Immature natural killer cell (primary cell): ENCODE measurements around the gene GPR21. TPM values are rescaled to one million over a fixed set of nuclear protein-coding genes. Genes with fewer than 3 reads are reported as not detected.
A peak's percentile ranks its signal among the peaks of the same experiment; 100 is the strongest.

Experiments used
- DNase-seq, 3 donors: peaks; one replicate each; pipeline ENCODE4 v3.0.0; 2022; ENCODE audit warnings: mixed read lengths in 1 of 3
- H3K27ac Mint-ChIP-seq, 6 donors: one replicate each; pipeline ENCODE4 v1.8.0; 2020; ENCODE audit warnings: mixed read lengths in 6 of 6, mild to moderate bottlenecking in 5 of 6, inconsistent platforms in 4 of 6, moderate library complexity in 3 of 6
- H3K27me3 Mint-ChIP-seq, 3 donors: one replicate each; pipeline ENCODE4 v1.8.0; 2020 to 2021; ENCODE audit warnings: low read depth in 3 of 3, mild to moderate bottlenecking in 3 of 3, mixed read lengths in 3 of 3, moderate library complexity in 3 of 3, inconsistent platforms in 1 of 3
- H3K36me3 Mint-ChIP-seq, 3 donors: one replicate each; pipeline ENCODE4 v1.8.0; 2020; ENCODE audit warnings: mixed read lengths in 3 of 3, inconsistent platforms in 2 of 3, mild to moderate bottlenecking in 2 of 3
- H3K4me1 Mint-ChIP-seq, 2 donors: one replicate each; pipeline ENCODE4 v1.8.0; 2020; ENCODE audit warnings: inconsistent platforms in 2 of 2, mild to moderate bottlenecking in 2 of 2, mixed read lengths in 2 of 2, moderate library complexity in 1 of 2
- H3K4me3 Mint-ChIP-seq, 5 donors: one replicate each; pipeline ENCODE4 v1.8.0; 2020; ENCODE audit warnings: mild to moderate bottlenecking in 5 of 5, mixed read lengths in 5 of 5, inconsistent platforms in 3 of 5, moderate library complexity in 3 of 5
- H3K9me3 Mint-ChIP-seq, 6 donors: one replicate each; pipeline ENCODE4 v1.8.0; 2020; ENCODE audit warnings: mild to moderate bottlenecking in 6 of 6, mixed read lengths in 6 of 6, inconsistent platforms in 4 of 6, moderate library complexity in 3 of 6
- polyA plus RNA-seq, 3 donors: library from polyadenylated mRNA; unstranded; fragments of 300-500 nt; fragmentation: Illumina TruSeq; gene quantifications; one replicate each; pipeline ENCODE4 v1.2.3, GENCODE V29; 2021

GPR21 gene
- polyA plus RNA-seq, 3 donors from 2014 or later = not detected

GRCh38 chr9:123062351-123063176 is 29.1 kb downstream of the GPR21 start:
- Mint-ChIP-seq H3K27me3 (peaks cover 0 to 6% (median 0%) of the 10 kb centered on the region in 3 donors), H3K27ac (no peak overlapping the region), H3K9me3 (no peaks in the 10 kb centered on the region), H3K4me3 (no peak overlapping the region), H3K36me3 (peaks cover 20 to 29% (median 24%) of the 10 kb centered on the region in 3 donors), H3K4me1 (no peaks in the 10 kb centered on the region)
- DNase-seq = no peak

GRCh38 chr9:123063177-123063598 is 29.7 kb downstream of the GPR21 start:
- peaks cover 0 to 6% (median 0%) of the 10 kb centered on the region in 3 donors for H3K27me3 Mint-ChIP-seq
- no peak overlapping the region for H3K27ac Mint-ChIP-seq
- DNase-seq = no peak
- H3K4me1 Mint-ChIP-seq = no peaks in the 10 kb centered on the region
- no peaks in the 10 kb centered on the region for H3K9me3 Mint-ChIP-seq
- H3K4me3 Mint-ChIP-seq = no peak overlapping the region
- H3K36me3 Mint-ChIP-seq = peaks cover 22 to 31% (median 26%) of the 10 kb centered on the region in 3 donors

DNA sequence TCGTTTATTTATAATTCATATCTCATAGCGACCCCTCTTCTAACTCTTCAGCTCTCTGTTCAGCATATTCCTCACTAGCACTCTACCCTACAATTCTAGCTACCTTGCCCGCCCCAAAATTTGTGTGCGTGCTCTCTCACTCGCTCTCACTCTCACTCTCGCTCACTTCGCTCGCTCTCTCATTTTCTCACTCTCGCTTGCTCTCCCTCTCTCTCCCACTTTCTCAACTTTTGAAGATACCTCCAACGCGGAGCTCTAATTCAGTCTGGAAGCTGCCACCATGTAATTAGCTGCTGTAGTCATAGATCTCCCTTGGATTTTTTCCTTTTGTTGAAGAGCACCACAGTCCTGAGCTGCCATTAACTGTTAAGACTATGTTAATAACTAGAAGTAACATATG is 30.4 kb downstream of the GPR21 start:
- Mint-ChIP-seq H3K27me3 (peaks cover 0 to 6% (median 0%) of the 10 kb centered on the region in 3 donors), H3K27ac (peak overlapping the region in 1 of 6 donors; percentile 20), H3K36me3 (peaks cover 22 to 31% (median 26%) of the 10 kb centered on the region in 3 donors), H3K9me3 (no peaks in the 10 kb centered on the region), H3K4me3 (no peak overlapping the region), H3K4me1 (no peaks in the 10 kb centered on the region)
- DNase-seq = no peak

DNA sequence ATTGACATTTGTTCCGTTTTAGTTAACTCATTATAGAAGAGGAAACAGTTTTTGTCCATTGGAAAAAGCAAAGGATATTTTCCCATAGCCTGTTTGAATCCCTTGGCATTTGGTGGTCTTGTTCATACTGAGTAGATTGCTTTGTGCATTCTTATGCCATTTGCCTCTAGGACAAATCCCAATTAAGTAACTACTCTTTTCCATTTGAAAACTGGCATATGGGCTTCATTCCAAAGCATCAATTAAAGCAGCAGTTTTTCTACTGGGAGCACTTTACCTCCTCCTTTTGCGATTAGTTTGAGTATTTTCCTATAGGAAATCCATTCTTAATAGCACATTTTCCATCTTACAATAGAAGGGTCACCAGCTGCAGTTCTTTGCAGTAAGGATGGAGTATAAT is 31.2 kb downstream of the GPR21 start:
- Mint-ChIP-seq H3K9me3 (no peaks in the 10 kb centered on the region), H3K27ac (no peak overlapping the region), H3K4me3 (no peak overlapping the region), H3K27me3 (peaks cover 0 to 6% (median 0%) of the 10 kb centered on the region in 3 donors), H3K36me3 (peaks cover 22 to 32% (median 26%) of the 10 kb centered on the region in 3 donors), H3K4me1 (no peaks in the 10 kb centered on the region)
- DNase-seq = no peak

GRCh38 chr9:123065196-123065595 is 31.7 kb downstream of the GPR21 start:
- H3K9me3 Mint-ChIP-seq = no peaks in the 10 kb centered on the region
- H3K4me1 Mint-ChIP-seq = no peaks in the 10 kb centered on the region
- peaks cover 22 to 37% (median 26%) of the 10 kb centered on the region in 3 donors for H3K36me3 Mint-ChIP-seq
- no peak for DNase-seq
- H3K27ac Mint-ChIP-seq = peak overlapping the region in 1 of 6 donors; percentile 24
- peaks cover 0 to 6% (median 0%) of the 10 kb centered on the region in 3 donors for H3K27me3 Mint-ChIP-seq
- H3K4me3 Mint-ChIP-seq = no peak overlapping the region

DNA sequence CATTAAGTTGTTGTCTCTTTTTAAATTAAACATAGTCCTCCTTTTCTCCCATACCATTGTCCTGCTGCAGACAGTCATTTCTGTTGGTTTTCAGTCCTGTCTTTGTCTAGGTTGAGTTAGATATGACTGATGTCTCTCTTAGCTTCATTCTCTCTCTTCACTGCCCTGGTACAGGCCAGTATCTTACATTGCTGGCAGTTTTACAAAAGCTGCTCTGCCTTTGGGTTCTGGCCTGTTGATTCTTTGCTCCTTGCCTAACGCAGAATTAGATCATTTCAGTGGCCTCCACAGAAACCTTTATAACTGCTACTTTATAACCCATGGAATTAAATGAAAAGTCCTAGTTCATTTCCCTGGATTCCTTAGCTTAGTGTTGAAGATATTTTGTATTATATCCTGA is 33.7 kb downstream of the GPR21 start:
- no peak overlapping the region for H3K4me3 Mint-ChIP-seq
- H3K9me3 Mint-ChIP-seq = no peaks in the 10 kb centered on the region
- DNase-seq = no peak
- peaks cover 31 to 51% (median 42%) of the 10 kb centered on the region in 3 donors for H3K36me3 Mint-ChIP-seq
- peaks cover 0 to 4% (median 0%) of the 10 kb centered on the region in 3 donors for H3K27me3 Mint-ChIP-seq
- no peaks in the 10 kb centered on the region for H3K4me1 Mint-ChIP-seq
- H3K27ac Mint-ChIP-seq = peak overlapping the region in 1 of 6 donors; percentile 2

GRCh38 chr9:123069010-123069481 is 35.6 kb downstream of the GPR21 start:
- Mint-ChIP-seq H3K4me3 (no peak overlapping the region), H3K36me3 (peaks cover 27 to 56% (median 42%) of the 10 kb centered on the region in 3 donors), H3K27me3 (peaks cover 0 to 4% (median 0%) of the 10 kb centered on the region in 3 donors), H3K4me1 (no peaks in the 10 kb centered on the region), H3K27ac (no peak overlapping the region), H3K9me3 (no peaks in the 10 kb centered on the region)
- DNase-seq = no peak

GRCh38 chr9:123070198-123070597 is 36.7 kb downstream of the GPR21 start:
- Mint-ChIP-seq H3K27ac (peak overlapping the region in 1 of 6 donors; percentile 6), H3K36me3 (peaks cover 27 to 50% (median 44%) of the 10 kb centered on the region in 3 donors), H3K4me1 (no peaks in the 10 kb centered on the region), H3K9me3 (no peaks in the 10 kb centered on the region), H3K27me3 (peaks cover 0 to 4% (median 0%) of the 10 kb centered on the region in 3 donors), H3K4me3 (no peak overlapping the region)
- DNase-seq = no peak

DNA sequence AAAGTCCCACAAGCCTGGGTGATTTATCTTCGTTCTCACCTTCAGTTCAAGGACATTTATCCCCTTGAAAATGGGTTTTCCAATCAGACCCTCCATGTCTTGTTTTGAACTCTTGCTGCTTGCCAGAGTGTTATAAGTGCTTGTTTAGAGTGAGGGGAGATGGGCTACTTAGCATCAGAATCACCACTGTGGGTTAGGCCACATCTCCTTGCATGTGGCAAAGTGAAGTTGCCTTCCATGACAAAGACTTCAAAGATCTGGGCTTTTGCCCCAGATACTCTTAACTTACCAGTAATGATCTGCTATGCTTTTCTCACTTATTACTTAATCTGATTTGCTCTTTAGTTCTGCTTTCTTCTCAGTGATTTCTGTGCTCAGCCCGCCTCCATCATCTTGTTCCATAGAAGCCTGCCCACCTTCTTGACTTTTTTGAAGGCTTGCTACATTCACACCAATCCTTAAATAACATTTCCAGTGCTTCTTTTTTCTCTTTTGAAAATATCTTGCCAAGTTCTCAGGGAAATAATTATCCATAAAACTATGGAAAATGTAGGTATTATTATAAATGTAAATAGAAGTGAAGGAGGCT is 39.0 kb downstream of the GPR21 start:
- no peaks in the 10 kb centered on the region for H3K9me3 Mint-ChIP-seq
- H3K27ac Mint-ChIP-seq = peak overlapping the region in 1 of 6 donors; percentile 0

GRCh38 chr9:123073441-123073840 is 40.0 kb downstream of the GPR21 start:
- peaks cover 9 to 43% (median 28%) of the 10 kb centered on the region in 3 donors for H3K36me3 Mint-ChIP-seq
- H3K9me3 Mint-ChIP-seq = no peaks in the 10 kb centered on the region
- peak overlapping the region in 1 of 6 donors; percentile 39 for H3K27ac Mint-ChIP-seq
- no peaks in the 10 kb centered on the region for H3K27me3 Mint-ChIP-seq
- H3K4me1 Mint-ChIP-seq = no peaks in the 10 kb centered on the region
- no peak for DNase-seq
- H3K4me3 Mint-ChIP-seq = no peak overlapping the region

More for the DNA sequence above, 39.0 kb downstream of the GPR21 start:
- Mint-ChIP-seq H3K27me3 (no peaks in the 10 kb centered on the region), H3K4me1 (no peaks in the 10 kb centered on the region), H3K36me3 (peaks cover 11 to 39% (median 28%) of the 10 kb centered on the region in 3 donors), H3K4me3 (no peak overlapping the region)
- no peak for DNase-seq

DNA sequence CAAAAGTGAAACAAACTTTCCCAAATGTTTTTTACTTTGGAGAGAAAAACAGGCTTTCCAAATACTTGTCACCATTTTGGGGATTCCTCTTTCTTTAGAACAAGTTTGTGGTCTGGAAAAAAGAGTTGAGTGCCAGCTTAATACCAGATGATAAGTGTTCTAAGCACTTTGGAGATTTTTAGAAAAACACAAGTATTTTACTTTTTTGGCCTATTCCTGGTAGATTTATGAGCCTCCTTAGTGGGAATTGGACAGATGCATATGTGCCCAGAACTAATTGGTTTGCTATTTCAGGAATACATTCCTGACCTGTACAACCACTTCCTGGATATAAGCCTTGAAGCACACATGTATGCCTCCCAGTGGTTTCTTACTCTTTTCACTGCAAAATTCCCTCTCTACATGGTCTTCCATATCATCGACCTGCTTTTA is 40.5 kb downstream of the GPR21 start:
- H3K4me1 Mint-ChIP-seq = no peaks in the 10 kb centered on the region
- H3K9me3 Mint-ChIP-seq = no peaks in the 10 kb centered on the region
- no peak overlapping the region for H3K4me3 Mint-ChIP-seq
- H3K27me3 Mint-ChIP-seq = no peaks in the 10 kb centered on the region
- peaks cover 14 to 48% (median 33%) of the 10 kb centered on the region in 3 donors for H3K36me3 Mint-ChIP-seq
- no peak for DNase-seq
- H3K27ac Mint-ChIP-seq = no peak overlapping the region

GRCh38 chr9:123074628-123075027 is 41.2 kb downstream of the GPR21 start:
- Mint-ChIP-seq H3K4me1 (no peaks in the 10 kb centered on the region), H3K27ac (no peak overlapping the region), H3K27me3 (no peaks in the 10 kb centered on the region), H3K36me3 (peaks cover 14 to 51% (median 36%) of the 10 kb centered on the region in 3 donors), H3K9me3 (no peaks in the 10 kb centered on the region), H3K4me3 (no peak overlapping the region)
- DNase-seq = no peak

DNA sequence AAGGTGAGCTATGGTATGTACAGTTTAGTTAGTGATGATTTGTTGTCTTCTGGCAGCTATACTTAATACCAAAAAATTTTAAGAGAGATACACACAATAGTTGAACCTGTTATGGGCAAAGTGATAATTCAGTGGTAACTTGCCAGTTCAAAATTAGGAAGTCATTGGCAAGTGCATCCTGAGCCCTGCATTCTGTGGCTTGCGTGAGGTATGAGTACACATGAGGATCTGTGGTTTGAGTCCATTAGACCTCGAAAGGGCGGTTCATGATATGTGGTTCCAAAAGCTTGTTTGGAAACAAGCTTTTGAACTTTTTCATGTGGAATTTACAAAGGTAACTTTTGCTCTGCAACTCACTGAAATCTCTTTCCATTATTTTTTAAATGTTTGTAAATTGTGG is 47.0 kb downstream of the GPR21 start:
- Mint-ChIP-seq H3K27ac (no peak overlapping the region), H3K4me3 (no peak overlapping the region), H3K4me1 (no peaks in the 10 kb centered on the region), H3K9me3 (no peaks in the 10 kb centered on the region), H3K36me3 (peaks cover 31 to 56% (median 39%) of the 10 kb centered on the region in 3 donors), H3K27me3 (no peaks in the 10 kb centered on the region)
- DNase-seq = no peak

DNA sequence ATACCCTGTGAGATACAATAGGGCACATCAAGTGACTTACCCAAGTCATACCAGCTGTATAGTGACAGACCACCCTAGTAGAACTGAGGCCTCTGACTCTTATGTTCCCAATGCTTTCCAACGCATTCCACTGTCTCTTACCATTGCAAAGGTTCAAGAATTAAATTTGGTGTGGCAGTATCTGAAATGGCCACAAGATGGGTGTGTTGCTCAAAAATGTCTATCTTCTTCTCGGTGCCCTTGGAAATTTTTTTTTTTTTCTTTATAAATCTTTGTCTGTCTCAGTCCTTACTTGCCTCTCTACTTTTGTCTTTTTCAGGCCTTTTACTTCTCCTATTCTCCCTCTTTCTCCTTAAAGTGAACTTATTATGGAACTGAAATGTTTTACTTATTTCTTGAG is 48.4 kb downstream of the GPR21 start:
- Mint-ChIP-seq H3K36me3 (peaks cover 35 to 49% (median 38%) of the 10 kb centered on the region in 3 donors), H3K9me3 (no peaks in the 10 kb centered on the region), H3K4me3 (no peak overlapping the region), H3K4me1 (no peaks in the 10 kb centered on the region), H3K27me3 (no peaks in the 10 kb centered on the region), H3K27ac (no peak overlapping the region)
- peak in 2 of 3 donors; percentile 9 to 10 for DNase-seq
